Umbilical cord (tissue), 2 donors: Measurements from ENCODE around the gene RPL22. TPM values are rescaled to one million over a fixed set of nuclear protein-coding genes. Genes with fewer than 3 reads are reported as not detected.

Experiments
- DNase-seq: peaks from one replicate; pipeline ENCODE4 v3.0.0-alpha.2; 2015; ENCODE audit warnings: low spot score
- total RNA-seq: library from RNA; depleted of rRNA; stranded (reverse); fragments of >200 nt; gene quantifications from one replicate; pipeline ENCODE4 v1.2.3, GENCODE V29; 2014; ENCODE audit warnings: low replicate concordance; ENCODE audit not compliant: insufficient read depth

RPL22 gene
- total RNA-seq, result 196 TPM

GRCh38 chr1:6199298-6200187 lies at the start of gene RPL22:
Gene RPL22, minus strand, starts transcription at chr1:6199595. Its CDS starts 22 bp downstream, at chr1:6199573.
- DNase-seq, result peak; percentile 100

GRCh38 chr1:6248161-6248776 lies 48.9 kb upstream of the RPL22 start:
- DNase-seq, result no peak

GRCh38 chr1:6247651-6248050 lies 48.3 kb upstream of the RPL22 start:
- DNase-seq, result no peak

GRCh38 chr1:6246497-6247467 lies 47.4 kb upstream of the RPL22 start:
- DNase-seq, result peak; percentile 79

- no peak for DNase-seq
Observed at GRCh38 chr1:6245869-6246496, 46.6 kb upstream of the RPL22 start.

GRCh38 chr1:6245086-6245868 lies 45.9 kb upstream of the RPL22 start:
- peak; percentile 79 for DNase-seq

- DNase-seq, result no peak
Observed at GRCh38 chr1:6244401-6245049, 45.1 kb upstream of the RPL22 start.

- DNase-seq, result no peak
Observed at GRCh38 chr1:6243993-6244392, 44.6 kb upstream of the RPL22 start, which contains the start of gene HES3. Gene HES3, plus strand, starts transcription at chr1:6244179. Its CDS starts 187 bp downstream, at chr1:6244366.

- no peak for DNase-seq
Observed at GRCh38 chr1:6243053-6243834, 43.8 kb upstream of the RPL22 start.

- no peak for DNase-seq
Observed at GRCh38 chr1:6241887-6242740, 42.7 kb upstream of the RPL22 start.

GRCh38 chr1:6241107-6241886 lies 41.9 kb upstream of the RPL22 start:
- no peak for DNase-seq

GRCh38 chr1:6239950-6240768 lies 40.8 kb upstream of the RPL22 start:
- DNase-seq, result no peak

GRCh38 chr1:6239213-6239752 lies 39.9 kb upstream of the RPL22 start:
- DNase-seq, result no peak

- no peak for DNase-seq
Observed at GRCh38 chr1:6237093-6237492, 37.7 kb upstream of the RPL22 start.

GRCh38 chr1:6235296-6235677 lies 35.9 kb upstream of the RPL22 start:
- no peak for DNase-seq
